ENCODE results near the gene PRRC2C.

Gene PRRC2C

DNA sequence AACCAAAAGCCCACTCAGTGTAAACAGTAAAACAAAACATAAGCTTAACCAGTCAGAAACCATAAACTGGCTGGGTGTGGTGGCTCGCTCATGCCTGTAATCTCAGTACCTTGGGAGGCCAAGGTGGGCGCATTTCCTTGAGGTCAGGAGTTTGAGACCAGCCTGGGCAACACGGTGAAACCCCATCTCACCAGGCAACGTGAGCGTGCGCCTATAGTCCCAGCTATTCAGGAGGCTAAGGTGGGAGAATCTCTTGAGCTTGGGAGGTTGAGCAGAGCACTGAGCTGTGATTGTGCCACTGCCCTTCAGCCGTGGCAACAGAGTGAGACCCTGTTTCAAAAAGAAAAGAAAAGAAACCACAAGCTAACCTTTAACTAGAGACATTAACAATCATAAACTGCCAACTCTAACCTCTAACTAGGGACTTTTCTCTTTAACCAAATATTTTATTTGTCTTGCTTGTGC lies 13.1 kb upstream of the PRRC2C start:
- Histone ChIP-seq H3K36me3 (ENCODE audit: control insufficient read depth, low read depth, low read length) (no peaks in the 10 kb centered on the region), H3K9me3 (ENCODE audit: control insufficient read depth, low read depth, low read length) (no peaks in the 10 kb centered on the region), H3K27me3 (ENCODE audit: control insufficient read depth, insufficient read depth, low read length) (no peaks in the 10 kb centered on the region), H3K9ac (ENCODE audit: low read length) (no peak overlapping the region), H3K4me1 (ENCODE audit: control insufficient read depth, low read depth, low read length) (no peaks in the 10 kb centered on the region), H3K4me3 (ENCODE audit: low read length) (no peak overlapping the region), H3K27ac (ENCODE audit: low read length) (no peak overlapping the region)

DNA sequence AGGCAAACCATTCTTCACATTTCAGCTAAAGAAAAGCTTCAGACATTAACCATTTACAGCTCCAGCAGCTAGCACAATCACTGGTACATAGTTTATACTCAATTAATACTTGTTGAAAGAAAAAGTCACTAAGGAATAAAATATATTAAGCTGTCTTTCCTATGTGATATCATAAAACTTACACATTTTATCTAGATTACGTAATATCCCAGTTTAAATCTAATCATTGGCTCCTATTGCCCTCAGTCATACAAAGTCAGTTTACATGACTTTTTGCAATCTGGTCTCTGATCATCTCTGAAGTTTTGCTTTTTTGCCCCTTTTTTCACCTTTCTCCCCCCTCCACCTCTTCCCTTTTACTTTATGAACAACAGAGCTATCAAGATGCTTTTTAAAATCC lies 8.5 kb upstream of the PRRC2C start:
- no peaks in the 10 kb centered on the region for H3K9me3 ChIP-seq (ENCODE audit: control insufficient read depth, low read depth, low read length)
- H3K4me1 ChIP-seq (ENCODE audit: control insufficient read depth, low read depth, low read length): no peaks in the 10 kb centered on the region
- no peaks in the 10 kb centered on the region for H3K36me3 ChIP-seq (ENCODE audit: control insufficient read depth, low read depth, low read length)
- H3K9ac ChIP-seq (ENCODE audit: low read length): no peak overlapping the region
- H3K4me3 ChIP-seq (ENCODE audit: low read length): no peak overlapping the region
- no peak overlapping the region for H3K27ac ChIP-seq (ENCODE audit: low read length)
- H3K27me3 ChIP-seq (ENCODE audit: control insufficient read depth, insufficient read depth, low read length): no peaks in the 10 kb centered on the region

DNA sequence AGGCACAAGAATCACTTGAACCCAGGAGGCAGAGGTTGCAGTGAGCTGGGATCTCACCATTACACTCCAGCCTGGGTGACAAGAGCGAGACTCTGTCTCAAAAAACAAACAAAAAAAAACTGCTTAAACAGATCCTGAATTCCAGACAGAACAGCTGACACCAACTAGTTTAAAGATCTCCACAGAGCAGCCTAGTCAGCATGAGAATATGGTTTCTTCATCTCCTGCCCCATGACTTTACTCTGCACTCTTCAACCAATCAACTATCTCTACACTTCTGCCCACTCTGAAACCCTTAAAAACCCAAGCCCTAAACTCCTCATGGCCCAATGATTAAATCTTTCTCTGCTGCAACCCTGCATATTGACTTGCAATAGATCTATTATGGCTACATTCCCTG lies 7.5 kb upstream of the PRRC2C start:
- no peak overlapping the region for H3K4me3 ChIP-seq (ENCODE audit: low read length)
- H3K27me3 ChIP-seq (ENCODE audit: control insufficient read depth, insufficient read depth, low read length): no peaks in the 10 kb centered on the region
- H3K4me1 ChIP-seq (ENCODE audit: control insufficient read depth, low read depth, low read length): no peaks in the 10 kb centered on the region
- H3K9ac ChIP-seq (ENCODE audit: low read length): no peak overlapping the region
- no peak overlapping the region for H3K27ac ChIP-seq (ENCODE audit: low read length)
- H3K9me3 ChIP-seq (ENCODE audit: control insufficient read depth, low read depth, low read length): no peaks in the 10 kb centered on the region
- no peaks in the 10 kb centered on the region for H3K36me3 ChIP-seq (ENCODE audit: control insufficient read depth, low read depth, low read length)

DNA sequence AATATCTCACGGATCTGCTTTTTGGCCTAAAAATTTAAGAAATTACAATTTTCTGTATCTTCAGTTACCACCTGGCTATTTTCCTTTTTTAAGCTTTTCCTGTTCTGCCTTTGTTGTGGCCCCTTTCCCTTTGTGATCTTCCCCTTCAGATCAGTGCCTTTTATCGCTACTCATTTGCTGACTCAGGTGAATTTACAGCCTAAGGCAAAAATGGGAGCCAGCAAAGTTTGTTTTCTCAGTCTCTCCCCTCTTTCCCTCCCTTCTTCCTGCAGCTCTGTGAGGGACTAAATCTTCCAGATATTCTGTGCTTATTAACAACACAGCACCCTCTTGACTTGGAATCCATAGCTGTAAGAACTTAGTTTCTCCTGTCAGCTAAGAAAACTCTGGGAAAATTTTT lies 5.3 kb upstream of the PRRC2C start:
- Histone ChIP-seq H3K27ac (ENCODE audit: low read length) (no peak overlapping the region), H3K36me3 (ENCODE audit: control insufficient read depth, low read depth, low read length) (no peaks in the 10 kb centered on the region), H3K27me3 (ENCODE audit: control insufficient read depth, insufficient read depth, low read length) (no peaks in the 10 kb centered on the region), H3K4me1 (ENCODE audit: control insufficient read depth, low read depth, low read length) (peaks cover 3% of the 10 kb centered on the region), H3K9me3 (ENCODE audit: control insufficient read depth, low read depth, low read length) (no peaks in the 10 kb centered on the region), H3K9ac (ENCODE audit: low read length) (no peak overlapping the region), H3K4me3 (ENCODE audit: low read length) (no peak overlapping the region)

DNA sequence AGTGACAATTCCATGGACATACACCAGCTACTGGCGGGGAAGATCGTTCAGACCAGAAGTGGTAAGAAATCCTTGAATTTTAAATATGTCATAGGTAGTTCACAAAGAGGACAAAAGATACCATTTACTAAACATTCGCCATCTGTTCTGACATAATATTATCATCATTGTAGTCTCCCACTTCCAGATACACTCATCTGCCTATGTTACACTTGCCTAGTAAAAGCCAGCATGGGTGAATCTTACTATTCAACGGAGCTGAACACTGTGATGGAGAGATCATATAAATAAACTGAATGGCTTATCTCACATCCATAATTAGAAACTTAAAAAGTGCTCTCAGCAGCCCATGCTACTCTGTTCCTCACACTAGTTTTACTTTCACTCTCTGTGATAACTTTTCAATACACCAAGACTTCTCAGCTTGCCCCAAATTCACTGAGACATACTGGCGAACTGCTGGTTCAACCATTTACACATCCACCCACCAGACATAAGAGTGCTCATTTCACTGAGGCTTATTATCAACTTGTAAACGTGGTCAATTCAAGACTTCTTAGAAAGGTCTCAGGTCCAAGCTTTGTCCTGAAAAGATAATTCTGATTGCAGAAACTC lies 463 bp upstream of the PRRC2C start:
- no peaks in the 10 kb centered on the region for H3K9me3 ChIP-seq (ENCODE audit: control insufficient read depth, low read depth, low read length)
- H3K4me3 ChIP-seq (ENCODE audit: low read length): peak overlapping the region; percentile 75
- H3K27me3 ChIP-seq (ENCODE audit: control insufficient read depth, insufficient read depth, low read length): no peaks in the 10 kb centered on the region
- no peaks in the 10 kb centered on the region for H3K36me3 ChIP-seq (ENCODE audit: control insufficient read depth, low read depth, low read length)
- peaks cover 7% of the 10 kb centered on the region for H3K4me1 ChIP-seq (ENCODE audit: control insufficient read depth, low read depth, low read length)
- peak overlapping the region; percentile 97 for H3K9ac ChIP-seq (ENCODE audit: low read length)
- H3K27ac ChIP-seq (ENCODE audit: low read length): peak overlapping the region; percentile 86

DNA sequence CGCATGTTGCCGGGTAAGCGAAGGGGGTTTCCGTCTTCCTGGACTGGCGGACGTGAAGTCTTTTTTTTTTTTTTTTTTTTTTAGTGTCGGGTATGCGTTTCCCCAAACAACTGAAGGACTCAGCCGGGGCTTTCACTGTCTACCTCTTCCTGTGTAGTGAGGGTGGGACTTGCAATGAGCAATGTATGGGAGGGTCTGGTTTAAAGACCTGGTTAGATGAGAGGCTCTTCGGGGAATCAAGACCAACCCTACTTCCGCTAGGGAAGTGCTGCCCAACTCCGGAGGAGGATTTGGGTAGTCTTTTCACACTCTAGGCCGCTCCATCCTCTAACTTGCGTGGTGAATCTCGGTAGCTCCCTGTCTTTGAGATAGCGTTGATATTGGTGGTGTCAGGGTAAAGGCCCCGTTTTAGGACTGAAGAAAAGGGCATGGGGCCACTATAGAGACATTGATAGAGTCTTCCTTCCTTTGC lies 754 bp downstream of the PRRC2C start:
- Histone ChIP-seq H3K27me3 (ENCODE audit: control insufficient read depth, insufficient read depth, low read length) (no peaks in the 10 kb centered on the region), H3K9ac (ENCODE audit: low read length) (peak overlapping the region; percentile 97), H3K36me3 (ENCODE audit: control insufficient read depth, low read depth, low read length) (peaks cover 1% of the 10 kb centered on the region), H3K27ac (ENCODE audit: low read length) (peak overlapping the region; percentile 66), H3K4me3 (ENCODE audit: low read length) (peak overlapping the region; percentile 75), H3K9me3 (ENCODE audit: control insufficient read depth, low read depth, low read length) (no peaks in the 10 kb centered on the region), H3K4me1 (ENCODE audit: control insufficient read depth, low read depth, low read length) (peaks cover 7% of the 10 kb centered on the region)

DNA sequence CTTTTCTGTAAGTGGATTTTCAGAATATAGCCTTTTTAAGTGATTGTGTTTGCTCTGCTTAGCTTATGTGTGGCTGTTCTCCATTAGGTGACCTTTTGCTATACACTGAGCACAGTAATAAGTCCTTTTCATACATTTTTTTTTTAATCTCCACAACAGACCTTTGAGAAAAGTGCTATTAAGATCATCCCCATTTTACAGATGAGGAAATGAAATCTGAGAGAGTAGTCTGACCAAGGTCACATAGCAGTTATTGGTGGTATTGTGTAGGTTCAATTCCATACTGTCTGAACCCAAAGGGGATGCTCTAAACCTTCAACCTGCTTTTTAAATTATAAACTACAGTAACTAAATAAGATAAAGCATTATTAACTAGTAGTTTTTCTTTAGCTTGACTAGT lies 1.7 kb downstream of the PRRC2C start:
- Histone ChIP-seq H3K36me3 (ENCODE audit: control insufficient read depth, low read depth, low read length) (peaks cover 5% of the 10 kb centered on the region), H3K9me3 (ENCODE audit: control insufficient read depth, low read depth, low read length) (no peaks in the 10 kb centered on the region), H3K4me3 (ENCODE audit: low read length) (peak overlapping the region; percentile 75), H3K4me1 (ENCODE audit: control insufficient read depth, low read depth, low read length) (peaks cover 7% of the 10 kb centered on the region), H3K27me3 (ENCODE audit: control insufficient read depth, insufficient read depth, low read length) (no peaks in the 10 kb centered on the region), H3K9ac (ENCODE audit: low read length) (peak overlapping the region; percentile 97), H3K27ac (ENCODE audit: low read length) (no peak overlapping the region)

DNA sequence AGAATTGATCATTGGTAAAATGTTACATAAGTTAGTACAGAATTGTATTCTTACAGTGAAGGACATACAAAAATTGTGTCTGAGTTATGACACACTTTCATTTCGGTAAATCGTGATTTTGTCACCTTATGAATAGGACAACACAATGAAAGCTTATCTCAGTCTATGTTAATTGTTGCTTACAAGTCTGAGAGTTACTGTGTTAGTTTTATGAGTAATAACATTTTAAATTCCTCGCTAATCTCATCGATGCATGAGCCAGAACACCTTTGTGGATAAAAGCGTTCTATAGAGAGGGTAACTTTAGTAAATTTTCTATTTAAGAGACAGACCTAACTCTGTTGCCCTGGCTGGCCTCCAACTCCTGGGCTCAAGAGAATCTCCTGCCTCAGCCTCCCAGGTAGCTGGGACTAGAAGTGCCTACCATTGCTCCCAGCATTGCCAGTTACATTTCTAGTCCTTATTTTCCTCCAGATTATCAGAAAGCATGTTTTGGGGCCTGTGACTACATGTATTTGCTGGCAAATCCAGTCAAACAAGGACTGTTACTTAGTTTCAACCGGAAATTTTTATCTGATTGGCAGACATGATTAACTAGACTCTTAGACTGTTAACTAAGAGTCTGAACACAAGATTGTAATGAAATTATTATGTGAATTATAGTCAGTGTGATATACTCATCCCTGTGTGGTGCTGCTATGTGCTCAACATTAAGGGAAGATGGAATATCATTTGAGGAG lies 3.0 kb downstream of the PRRC2C start:
- no peaks in the 10 kb centered on the region for H3K9me3 ChIP-seq (ENCODE audit: control insufficient read depth, low read depth, low read length)
- no peaks in the 10 kb centered on the region for H3K27me3 ChIP-seq (ENCODE audit: control insufficient read depth, insufficient read depth, low read length)
- no peak overlapping the region for H3K27ac ChIP-seq (ENCODE audit: low read length)
- H3K4me3 ChIP-seq (ENCODE audit: low read length): no peak overlapping the region
- peaks cover 7% of the 10 kb centered on the region for H3K4me1 ChIP-seq (ENCODE audit: control insufficient read depth, low read depth, low read length)
- no peak overlapping the region for H3K9ac ChIP-seq (ENCODE audit: low read length)
- H3K36me3 ChIP-seq (ENCODE audit: control insufficient read depth, low read depth, low read length): peaks cover 5% of the 10 kb centered on the region

DNA sequence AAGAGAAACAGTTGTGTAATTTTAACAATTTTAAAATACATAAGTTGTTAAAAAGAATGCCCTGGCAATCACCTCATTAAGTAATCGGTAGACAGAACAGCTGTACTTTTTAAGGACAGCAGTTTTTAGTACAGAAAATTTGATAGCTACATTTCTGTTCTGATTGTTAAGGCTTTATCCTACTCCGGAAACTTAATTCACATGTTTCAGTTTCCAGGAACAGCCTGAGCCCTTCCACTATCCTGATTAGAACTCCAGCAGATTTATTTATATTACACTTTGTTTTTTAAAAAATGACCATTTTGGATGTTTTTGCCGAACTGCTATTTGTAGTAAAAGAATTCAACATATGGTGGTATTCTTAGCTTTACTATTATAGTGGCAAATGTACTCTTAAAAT lies 8.7 kb downstream of the PRRC2C start:
- Histone ChIP-seq H3K9ac (ENCODE audit: low read length) (no peak overlapping the region), H3K27ac (ENCODE audit: low read length) (no peak overlapping the region), H3K36me3 (ENCODE audit: control insufficient read depth, low read depth, low read length) (peaks cover 5% of the 10 kb centered on the region), H3K27me3 (ENCODE audit: control insufficient read depth, insufficient read depth, low read length) (no peaks in the 10 kb centered on the region), H3K9me3 (ENCODE audit: control insufficient read depth, low read depth, low read length) (no peaks in the 10 kb centered on the region), H3K4me3 (ENCODE audit: low read length) (no peak overlapping the region), H3K4me1 (ENCODE audit: control insufficient read depth, low read depth, low read length) (no peaks in the 10 kb centered on the region)

DNA sequence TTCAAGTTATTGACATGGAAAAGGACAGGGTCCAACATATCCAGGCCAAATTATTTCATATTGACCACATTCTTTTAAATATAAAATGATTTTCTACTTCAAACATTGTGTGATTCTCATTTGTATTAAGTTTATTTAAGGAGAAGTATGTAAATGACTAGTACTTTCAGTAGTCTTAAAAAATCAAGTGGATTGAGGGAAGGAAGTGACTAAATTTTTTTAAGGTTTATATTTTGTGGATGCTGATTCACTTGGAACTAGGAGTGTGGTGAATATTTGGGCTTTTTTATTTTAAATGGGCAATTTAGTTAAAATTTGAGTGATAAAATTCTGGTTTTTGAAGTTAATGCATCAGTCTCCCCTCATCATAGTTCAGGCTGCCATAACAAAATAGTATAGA lies 10.1 kb downstream of the PRRC2C start:
- Histone ChIP-seq H3K9ac (ENCODE audit: low read length) (no peak overlapping the region), H3K4me3 (ENCODE audit: low read length) (no peak overlapping the region), H3K4me1 (ENCODE audit: control insufficient read depth, low read depth, low read length) (no peaks in the 10 kb centered on the region), H3K9me3 (ENCODE audit: control insufficient read depth, low read depth, low read length) (no peaks in the 10 kb centered on the region), H3K27me3 (ENCODE audit: control insufficient read depth, insufficient read depth, low read length) (no peaks in the 10 kb centered on the region), H3K36me3 (ENCODE audit: control insufficient read depth, low read depth, low read length) (peaks cover 5% of the 10 kb centered on the region), H3K27ac (ENCODE audit: low read length) (no peak overlapping the region)

DNA sequence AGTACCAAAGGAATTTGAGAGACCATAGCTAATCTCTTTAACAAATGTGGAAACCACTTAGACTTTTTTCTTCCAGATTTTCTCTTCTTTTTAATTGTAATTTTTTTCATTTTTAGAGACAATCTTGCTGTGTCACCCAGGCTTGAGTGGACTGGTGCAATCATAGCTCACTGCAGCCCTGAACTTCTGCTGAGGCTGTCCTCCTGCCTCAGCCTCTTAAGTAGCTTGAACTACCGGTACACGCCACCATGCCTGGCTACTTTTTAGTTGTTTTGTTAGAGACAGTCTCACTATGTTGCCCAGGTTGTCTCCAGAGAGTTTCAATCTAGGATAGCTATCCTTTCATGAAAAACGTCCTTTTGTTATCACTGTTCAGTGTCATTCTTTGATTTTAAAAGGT lies 15.0 kb downstream of the PRRC2C start:
- H3K36me3 ChIP-seq (ENCODE audit: control insufficient read depth, low read depth, low read length): no peaks in the 10 kb centered on the region
- no peaks in the 10 kb centered on the region for H3K9me3 ChIP-seq (ENCODE audit: control insufficient read depth, low read depth, low read length)
- H3K27me3 ChIP-seq (ENCODE audit: control insufficient read depth, insufficient read depth, low read length): no peaks in the 10 kb centered on the region
- H3K4me3 ChIP-seq (ENCODE audit: low read length): no peak overlapping the region
- H3K4me1 ChIP-seq (ENCODE audit: control insufficient read depth, low read depth, low read length): peaks cover 6% of the 10 kb centered on the region
- H3K27ac ChIP-seq (ENCODE audit: low read length): no peak overlapping the region
- H3K9ac ChIP-seq (ENCODE audit: low read length): no peak overlapping the region

DNA sequence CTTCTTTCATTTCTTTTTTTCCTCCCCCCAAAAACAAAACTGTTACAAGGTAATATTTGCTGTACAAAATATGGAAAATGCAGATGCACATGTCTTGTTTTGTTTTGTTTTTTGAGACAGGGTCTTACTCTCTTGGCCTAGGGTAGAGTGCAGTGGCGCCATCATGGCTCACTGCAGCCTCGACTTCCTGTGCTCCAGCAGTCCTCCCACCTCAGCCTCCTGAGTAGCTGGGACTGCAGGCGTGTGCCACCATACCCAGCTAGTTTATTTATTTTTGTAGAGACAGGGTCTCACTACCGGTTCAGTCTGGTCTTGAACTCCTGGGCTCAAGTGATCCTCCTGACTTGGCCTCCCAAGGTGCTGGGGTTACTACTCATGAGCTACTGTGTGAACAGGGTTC lies 15.5 kb downstream of the PRRC2C start:
- H3K4me3 ChIP-seq (ENCODE audit: low read length): no peak overlapping the region
- H3K36me3 ChIP-seq (ENCODE audit: control insufficient read depth, low read depth, low read length): no peaks in the 10 kb centered on the region

More for the DNA sequence above, 15.5 kb downstream of the PRRC2C start:
- Histone ChIP-seq H3K27ac (ENCODE audit: low read length) (no peak overlapping the region), H3K9me3 (ENCODE audit: control insufficient read depth, low read depth, low read length) (no peaks in the 10 kb centered on the region), H3K9ac (ENCODE audit: low read length) (no peak overlapping the region), H3K27me3 (ENCODE audit: control insufficient read depth, insufficient read depth, low read length) (no peaks in the 10 kb centered on the region), H3K4me1 (ENCODE audit: control insufficient read depth, low read depth, low read length) (peaks cover 6% of the 10 kb centered on the region)

Measured in iPS-18a (cell line).